Hematopoietic multipotent progenitor cell treated with erythropoietin and hydrocortisone succinate and interleukin-3 and kit ligand, for 15 days (in vitro differentiated cells): ENCODE measurements around the gene FBXW7.
A peak's percentile ranks its signal among the peaks of the same experiment; 100 is the strongest.
"Not testable (repeated sequence)": the region's sequence is repeated elsewhere in the genome, so short reads cannot be mapped to it uniquely, and the experiment has no call there.

Experiments
- DNase-seq: peaks from one replicate; pipeline ENCODE4 v3.0.0-alpha.2; 2015; ENCODE audit warnings: low spot score

The FBXW7 gene

GRCh38 chr4:152535903-152536544, at the start of gene FBXW7:
Gene FBXW7, minus strand, starts transcription at chr4:152536092. Its CDS starts 124,289 bp downstream, at chr4:152411803.
- DNase-seq: peak; percentile 99

GRCh38 chr4:152585023-152585441, 49.1 kb upstream of the FBXW7 start:
- DNase-seq: no peak

- DNase-seq: no peak
Observed at GRCh38 chr4:152581536-152582160, 45.8 kb upstream of the FBXW7 start.

GRCh38 chr4:152579916-152580315, 44.0 kb upstream of the FBXW7 start:
- DNase-seq: no peak

GRCh38 chr4:152579107-152579764, 43.3 kb upstream of the FBXW7 start:
- DNase-seq: no peak

GRCh38 chr4:152578670-152579069, 42.8 kb upstream of the FBXW7 start:
- no peak for DNase-seq

GRCh38 chr4:152577708-152578396, 42.0 kb upstream of the FBXW7 start:
- DNase-seq: peak; percentile 61

- no peak for DNase-seq
Observed at GRCh38 chr4:152575533-152575932, 39.6 kb upstream of the FBXW7 start.

GRCh38 chr4:152573861-152574260, 38.0 kb upstream of the FBXW7 start:
- no peak for DNase-seq

- no peak for DNase-seq
Observed at GRCh38 chr4:152572417-152573086, 36.7 kb upstream of the FBXW7 start.

GRCh38 chr4:152571770-152572169, 35.9 kb upstream of the FBXW7 start:
- DNase-seq: no peak

GRCh38 chr4:152571296-152571695, 35.4 kb upstream of the FBXW7 start:
- DNase-seq: no peak

GRCh38 chr4:152565333-152565732, 29.4 kb upstream of the FBXW7 start:
- DNase-seq: no peak

GRCh38 chr4:152564336-152564735, 28.4 kb upstream of the FBXW7 start:
- no peak for DNase-seq

- DNase-seq: no peak
Observed at GRCh38 chr4:152563209-152563608, 27.3 kb upstream of the FBXW7 start.

GRCh38 chr4:152559641-152560040, 23.7 kb upstream of the FBXW7 start:
- no peak for DNase-seq

- DNase-seq: no peak
Observed at GRCh38 chr4:152558396-152558795, 22.5 kb upstream of the FBXW7 start.

GRCh38 chr4:152556834-152557233, 20.9 kb upstream of the FBXW7 start:
- DNase-seq: no peak

- no peak for DNase-seq
Observed at GRCh38 chr4:152556283-152556682, 20.4 kb upstream of the FBXW7 start.

- no peak for DNase-seq
Observed at GRCh38 chr4:152554742-152555141, 18.9 kb upstream of the FBXW7 start.

GRCh38 chr4:152550687-152551086, 14.8 kb upstream of the FBXW7 start:
- DNase-seq: not testable (repeated sequence)

- no peak for DNase-seq
Observed at GRCh38 chr4:152545088-152545487, 9.2 kb upstream of the FBXW7 start.
